ENCODE measurements around the gene HS6ST1.

The HS6ST1 gene

GRCh38 chr2:128314348-128315121, 4.1 kb downstream of the HS6ST1 start:
- no CpG with 5 or more reads among the region's 20 CpGs for WGBS (ENCODE audit: insufficient coverage, insufficient read length)
- Histone ChIP-seq H3K36me3 (ENCODE audit: control insufficient read depth, insufficient read depth, low read length) (no peaks in the 10 kb centered on the region; the same call in 1 of the 2 replicates), H3K4me1 (ENCODE audit: control insufficient read depth, insufficient read depth, low read length) (peaks cover 20% of the 10 kb centered on the region)

GRCh38 chr2:128313931-128314347, 4.7 kb downstream of the HS6ST1 start:
- no peak for DNase-seq (ENCODE audit: low read depth, low spot score)
- Histone ChIP-seq H3K9me3 (ENCODE audit: control insufficient read depth, insufficient read depth, low read length) (no peaks in the 10 kb centered on the region), H3K4me1 (ENCODE audit: control insufficient read depth, insufficient read depth, low read length) (peaks cover 20% of the 10 kb centered on the region), H3K4me3 (ENCODE audit: low read length) (no peak overlapping the region), H3K36me3 (ENCODE audit: control insufficient read depth, insufficient read depth, low read length) (no peaks in the 10 kb centered on the region; the same call in 1 of the 2 replicates), H3K27ac (ENCODE audit: low read length) (no peak overlapping the region), H3K27me3 (ENCODE audit: control insufficient read depth, insufficient read depth, low read length) (no peaks in the 10 kb centered on the region)
- no CpG with 5 or more reads among the region's 4 CpGs for WGBS (ENCODE audit: insufficient coverage, insufficient read length)

More at GRCh38 chr2:128314348-128315121, 4.1 kb downstream of the HS6ST1 start:
- H3K4me3 ChIP-seq (ENCODE audit: low read length) = no peak overlapping the region
- no peaks in the 10 kb centered on the region for H3K27me3 ChIP-seq (ENCODE audit: control insufficient read depth, insufficient read depth, low read length)
- H3K9me3 ChIP-seq (ENCODE audit: control insufficient read depth, insufficient read depth, low read length) = no peaks in the 10 kb centered on the region
- H3K27ac ChIP-seq (ENCODE audit: low read length) = no peak overlapping the region
- DNase-seq (ENCODE audit: low read depth, low spot score) = no peak

- no peak overlapping the region for H3K4me3 ChIP-seq (ENCODE audit: low read length)
- H3K27me3 ChIP-seq (ENCODE audit: control insufficient read depth, insufficient read depth, low read length) = no peaks in the 10 kb centered on the region
- peaks cover 20% of the 10 kb centered on the region for H3K4me1 ChIP-seq (ENCODE audit: control insufficient read depth, insufficient read depth, low read length)
- DNase-seq (ENCODE audit: low read depth, low spot score) = no peak
- no peaks in the 10 kb centered on the region; the same call in 1 of the 2 replicates for H3K36me3 ChIP-seq (ENCODE audit: control insufficient read depth, insufficient read depth, low read length)
- WGBS (ENCODE audit: insufficient coverage, insufficient read length) = no CpG with 5 or more reads among the region's 8 CpGs
- no peak overlapping the region for H3K27ac ChIP-seq (ENCODE audit: low read length)
- H3K9me3 ChIP-seq (ENCODE audit: control insufficient read depth, insufficient read depth, low read length) = no peaks in the 10 kb centered on the region
Observed at GRCh38 chr2:128313091-128313836, 5.4 kb downstream of the HS6ST1 start.

GRCh38 chr2:128312411-128312810, 6.3 kb downstream of the HS6ST1 start:
- H3K4me1 ChIP-seq (ENCODE audit: control insufficient read depth, insufficient read depth, low read length) = peaks cover 22% of the 10 kb centered on the region
- H3K27me3 ChIP-seq (ENCODE audit: control insufficient read depth, insufficient read depth, low read length) = no peaks in the 10 kb centered on the region
- no CpG with 5 or more reads among the region's 6 CpGs for WGBS (ENCODE audit: insufficient coverage, insufficient read length)
- no peak overlapping the region for H3K27ac ChIP-seq (ENCODE audit: low read length)
- DNase-seq (ENCODE audit: low read depth, low spot score) = no peak
- H3K4me3 ChIP-seq (ENCODE audit: low read length) = no peak overlapping the region
- H3K36me3 ChIP-seq (ENCODE audit: control insufficient read depth, insufficient read depth, low read length) = no peaks in the 10 kb centered on the region; the same call in 1 of the 2 replicates
- no peaks in the 10 kb centered on the region for H3K9me3 ChIP-seq (ENCODE audit: control insufficient read depth, insufficient read depth, low read length)

- Histone ChIP-seq H3K4me1 (ENCODE audit: control insufficient read depth, insufficient read depth, low read length) (peaks cover 23% of the 10 kb centered on the region), H3K4me3 (ENCODE audit: low read length) (no peak overlapping the region), H3K27ac (ENCODE audit: low read length) (no peak overlapping the region), H3K9me3 (ENCODE audit: control insufficient read depth, insufficient read depth, low read length) (no peaks in the 10 kb centered on the region), H3K27me3 (ENCODE audit: control insufficient read depth, insufficient read depth, low read length) (no peaks in the 10 kb centered on the region), H3K36me3 (ENCODE audit: control insufficient read depth, insufficient read depth, low read length) (no peaks in the 10 kb centered on the region; the same call in 1 of the 2 replicates)
- DNase-seq (ENCODE audit: low read depth, low spot score) = no peak
- no CpG with 5 or more reads among the region's 11 CpGs for WGBS (ENCODE audit: insufficient coverage, insufficient read length)
Observed at GRCh38 chr2:128311755-128312341, 6.8 kb downstream of the HS6ST1 start.

- Histone ChIP-seq H3K27me3 (ENCODE audit: control insufficient read depth, insufficient read depth, low read length) (no peaks in the 10 kb centered on the region), H3K36me3 (ENCODE audit: control insufficient read depth, insufficient read depth, low read length) (no peaks in the 10 kb centered on the region; the same call in 1 of the 2 replicates), H3K9me3 (ENCODE audit: control insufficient read depth, insufficient read depth, low read length) (no peaks in the 10 kb centered on the region), H3K27ac (ENCODE audit: low read length) (no peak overlapping the region), H3K4me3 (ENCODE audit: low read length) (no peak overlapping the region), H3K4me1 (ENCODE audit: control insufficient read depth, insufficient read depth, low read length) (peaks cover 21% of the 10 kb centered on the region)
- WGBS (ENCODE audit: insufficient coverage, insufficient read length) = no CpG with 5 or more reads among the region's 7 CpGs
- DNase-seq (ENCODE audit: low read depth, low spot score) = no peak
Observed at GRCh38 chr2:128311216-128311754, 7.4 kb downstream of the HS6ST1 start.

- WGBS (ENCODE audit: insufficient coverage, insufficient read length) = no CpG with 5 or more reads among the region's 4 CpGs
- Histone ChIP-seq H3K27me3 (ENCODE audit: control insufficient read depth, insufficient read depth, low read length) (no peaks in the 10 kb centered on the region), H3K4me3 (ENCODE audit: low read length) (no peak overlapping the region), H3K9me3 (ENCODE audit: control insufficient read depth, insufficient read depth, low read length) (no peaks in the 10 kb centered on the region), H3K27ac (ENCODE audit: low read length) (no peak overlapping the region), H3K4me1 (ENCODE audit: control insufficient read depth, insufficient read depth, low read length) (peaks cover 21% of the 10 kb centered on the region), H3K36me3 (ENCODE audit: control insufficient read depth, insufficient read depth, low read length) (no peaks in the 10 kb centered on the region; the same call in 1 of the 2 replicates)
- no peak for DNase-seq (ENCODE audit: low read depth, low spot score)
Observed at GRCh38 chr2:128310761-128311160, 7.9 kb downstream of the HS6ST1 start.

- H3K27ac ChIP-seq (ENCODE audit: low read length) = no peak overlapping the region
Observed at GRCh38 chr2:128310094-128310716, 8.5 kb downstream of the HS6ST1 start.

GRCh38 chr2:128309280-128310093, 9.2 kb downstream of the HS6ST1 start:
- Histone ChIP-seq H3K36me3 (ENCODE audit: control insufficient read depth, insufficient read depth, low read length) (no peaks in the 10 kb centered on the region; the same call in 1 of the 2 replicates), H3K27ac (ENCODE audit: low read length) (no peak overlapping the region), H3K4me3 (ENCODE audit: low read length) (no peak overlapping the region), H3K9me3 (ENCODE audit: control insufficient read depth, insufficient read depth, low read length) (no peaks in the 10 kb centered on the region), H3K4me1 (ENCODE audit: control insufficient read depth, insufficient read depth, low read length) (peaks cover 26% of the 10 kb centered on the region), H3K27me3 (ENCODE audit: control insufficient read depth, insufficient read depth, low read length) (no peaks in the 10 kb centered on the region)
- no CpG with 5 or more reads among the region's 19 CpGs for WGBS (ENCODE audit: insufficient coverage, insufficient read length)
- no peak for DNase-seq (ENCODE audit: low read depth, low spot score)

More at GRCh38 chr2:128310094-128310716, 8.5 kb downstream of the HS6ST1 start:
- H3K4me3 ChIP-seq (ENCODE audit: low read length) = no peak overlapping the region
- H3K27me3 ChIP-seq (ENCODE audit: control insufficient read depth, insufficient read depth, low read length) = no peaks in the 10 kb centered on the region
- peaks cover 21% of the 10 kb centered on the region for H3K4me1 ChIP-seq (ENCODE audit: control insufficient read depth, insufficient read depth, low read length)
- no peaks in the 10 kb centered on the region; the same call in 1 of the 2 replicates for H3K36me3 ChIP-seq (ENCODE audit: control insufficient read depth, insufficient read depth, low read length)
- no peaks in the 10 kb centered on the region for H3K9me3 ChIP-seq (ENCODE audit: control insufficient read depth, insufficient read depth, low read length)
- no CpG with 5 or more reads among the region's 12 CpGs for WGBS (ENCODE audit: insufficient coverage, insufficient read length)
- DNase-seq (ENCODE audit: low read depth, low spot score) = no peak

Measured in iPS DF 6.9 (cell line).